Peyer's patch (tissue), 4 donors: ENCODE measurements around the gene PKP1. TPM values are rescaled to one million over a fixed set of nuclear protein-coding genes. Genes with fewer than 3 reads are reported as not detected.

Source experiments
- DNase-seq, 3 donors: peaks; one replicate each; pipeline ENCODE4 v3.0.0-alpha.2; 2017 to 2019
- H3K27ac ChIP-seq, 4 donors: fragments of 200-600 bp; sonication (generic); one replicate each; pipeline ENCODE4 v1.5.1; 2016 to 2019
- H3K27me3 ChIP-seq, 2 donors: fragments of 200-600 bp; sonication (generic); one replicate each; pipeline ENCODE4 v1.5.1; 2019
- H3K36me3 ChIP-seq, 3 donors: fragments of 200-600 bp; sonication (generic); one replicate each; pipeline ENCODE4 v1.5.1; 2016 to 2019
- H3K4me1 ChIP-seq, 4 donors: fragments of 200-600 bp; sonication (generic); one replicate each; pipeline ENCODE4 v1.5.1; 2016 to 2019
- H3K4me3 ChIP-seq, 4 donors: fragments of 200-600 bp; sonication (generic); 1 replicate in 3 of 4; 2 replicates in 1 of 4; pipeline ENCODE4 v1.5.1; 2016 to 2019; ENCODE audit warnings: mild to moderate bottlenecking in 1 of 4
- H3K9me3 ChIP-seq, 4 donors: fragments of 200-600 bp; sonication (generic); one replicate each; pipeline ENCODE4 v1.5.1; 2016 to 2019; ENCODE audit warnings: mild to moderate bottlenecking in 1 of 4
- POLR2A ChIP-seq, 2 donors: fragments of 450-650 bp; IDR thresholded peaks; one replicate each; pipeline ENCODE4 v1.5.1; 2017; ENCODE audit warnings: antibody characterized with exemption in 2 of 2, mild to moderate bottlenecking in 2 of 2, moderate library complexity in 2 of 2
- total RNA-seq, 4 donors: library from RNA; depleted of rRNA; stranded (reverse); fragments of >200 nt; gene quantifications; one replicate each; pipeline ENCODE4 v1.1.0, GENCODE V29; 2016
- TF ChIP-seq, protein P1 (sequence below), 6 experiments: fragments of 450-650 bp in 4 of 6; fragments of 200-600 bp in 2 of 6; sonication (generic) in 1 of 6; IDR thresholded peaks; one replicate each; pipeline ENCODE4 v1.5.1; 2017 to 2019; ENCODE audit warnings: antibody characterized with exemption in 6 of 6, mild to moderate bottlenecking in 3 of 6, moderate library complexity in 1 of 6

Gene PKP1
- total RNA-seq, 4 donors from 2014 or later: 0.54 to 11.6 (median 1.4) TPM

DNA sequence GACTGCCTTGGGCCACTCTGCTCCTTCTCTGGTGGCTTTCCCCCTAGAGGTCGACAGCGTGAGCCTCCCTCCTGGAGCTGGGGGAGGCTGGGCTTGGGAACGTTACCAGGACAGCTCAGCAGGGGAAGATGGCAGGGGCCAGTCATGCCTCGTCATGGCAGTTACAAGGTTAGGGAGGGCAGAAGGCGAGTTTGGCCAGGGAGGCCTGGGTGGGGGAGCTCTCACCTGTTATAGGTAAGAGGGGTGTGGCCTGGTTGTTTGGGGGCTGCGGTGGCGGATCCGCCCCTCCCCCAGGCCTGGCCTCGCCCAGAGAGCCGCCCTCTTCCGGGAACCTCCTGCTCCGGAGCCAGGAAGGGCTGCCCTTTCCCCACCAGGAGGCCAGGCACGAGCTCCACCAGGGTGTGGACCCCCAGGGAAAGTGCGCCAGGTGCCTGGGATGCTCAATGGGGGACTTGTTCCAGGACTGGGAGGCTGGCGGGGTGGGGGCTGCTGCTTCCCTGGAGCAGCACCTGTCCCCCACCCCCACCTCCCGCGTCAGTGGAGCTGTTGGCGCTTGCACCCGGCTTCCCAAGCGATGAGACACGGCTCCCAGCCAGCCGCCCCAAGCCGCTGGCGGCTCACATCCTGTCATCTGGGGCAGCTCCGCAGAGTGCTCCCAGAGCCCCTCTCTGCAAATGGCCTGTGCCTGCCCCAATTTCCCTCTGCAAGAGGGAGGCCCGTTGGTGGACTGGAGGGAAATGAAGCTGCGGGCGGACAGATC is 23.6 kb upstream of the PKP1 start:
- H3K9me3 ChIP-seq: no peaks in the 10 kb centered on the region
- H3K27ac ChIP-seq: peak overlapping the region in 1 of 4 donors; percentile 19
- H3K36me3 ChIP-seq: no peaks in the 10 kb centered on the region
- TF ChIP-seq POLR2A (IDR thresholded peaks at IDR 0.05): no peak
- TF ChIP-seq, protein P1, sequence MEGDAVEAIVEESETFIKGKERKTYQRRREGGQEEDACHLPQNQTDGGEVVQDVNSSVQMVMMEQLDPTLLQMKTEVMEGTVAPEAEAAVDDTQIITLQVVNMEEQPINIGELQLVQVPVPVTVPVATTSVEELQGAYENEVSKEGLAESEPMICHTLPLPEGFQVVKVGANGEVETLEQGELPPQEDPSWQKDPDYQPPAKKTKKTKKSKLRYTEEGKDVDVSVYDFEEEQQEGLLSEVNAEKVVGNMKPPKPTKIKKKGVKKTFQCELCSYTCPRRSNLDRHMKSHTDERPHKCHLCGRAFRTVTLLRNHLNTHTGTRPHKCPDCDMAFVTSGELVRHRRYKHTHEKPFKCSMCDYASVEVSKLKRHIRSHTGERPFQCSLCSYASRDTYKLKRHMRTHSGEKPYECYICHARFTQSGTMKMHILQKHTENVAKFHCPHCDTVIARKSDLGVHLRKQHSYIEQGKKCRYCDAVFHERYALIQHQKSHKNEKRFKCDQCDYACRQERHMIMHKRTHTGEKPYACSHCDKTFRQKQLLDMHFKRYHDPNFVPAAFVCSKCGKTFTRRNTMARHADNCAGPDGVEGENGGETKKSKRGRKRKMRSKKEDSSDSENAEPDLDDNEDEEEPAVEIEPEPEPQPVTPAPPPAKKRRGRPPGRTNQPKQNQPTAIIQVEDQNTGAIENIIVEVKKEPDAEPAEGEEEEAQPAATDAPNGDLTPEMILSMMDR (IDR thresholded peaks at IDR 0.05): peak in 3 of 6 experiments; percentile 36 to 54 (median 38)
- peaks cover 0 to 10% (median 4%) of the 10 kb centered on the region in 4 donors for H3K4me1 ChIP-seq
- peak overlapping the region in 2 of 4 donors; percentile 42 to 43 for H3K4me3 ChIP-seq
- peak in 1 of 3 donors; percentile 70 for DNase-seq
- H3K27me3 ChIP-seq: no peaks in the 10 kb centered on the region

DNA sequence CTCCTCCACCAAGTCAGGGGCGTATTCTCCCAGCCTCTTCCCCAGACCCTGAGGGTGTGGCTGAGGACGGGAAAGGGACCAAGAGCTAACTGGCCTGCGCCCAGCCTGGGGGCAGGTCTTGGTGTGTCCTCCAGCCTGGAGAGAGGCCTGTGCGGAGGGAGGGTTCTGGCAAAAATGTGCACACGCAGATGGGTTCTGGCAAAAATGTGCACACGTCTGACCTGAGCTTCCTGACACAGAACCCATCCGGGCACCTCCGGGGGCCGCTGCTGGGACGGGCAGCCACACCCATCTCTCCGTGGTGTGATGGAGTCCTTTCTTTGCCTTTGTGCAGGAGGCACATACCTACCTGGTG is 23.1 kb upstream of the PKP1 start:
- TF ChIP-seq, protein P1 (IDR thresholded peaks at IDR 0.05): no peak
- no peak for TF ChIP-seq POLR2A (IDR thresholded peaks at IDR 0.05)
- peak overlapping the region in 1 of 4 donors; percentile 19 for H3K27ac ChIP-seq
- no peaks in the 10 kb centered on the region for H3K9me3 ChIP-seq
- no peaks in the 10 kb centered on the region for H3K27me3 ChIP-seq
- H3K4me1 ChIP-seq: peaks cover 0 to 10% (median 4%) of the 10 kb centered on the region in 4 donors
- H3K4me3 ChIP-seq: peak overlapping the region in 2 of 4 donors; percentile 42 to 43
- DNase-seq: no peak
- no peaks in the 10 kb centered on the region for H3K36me3 ChIP-seq

DNA sequence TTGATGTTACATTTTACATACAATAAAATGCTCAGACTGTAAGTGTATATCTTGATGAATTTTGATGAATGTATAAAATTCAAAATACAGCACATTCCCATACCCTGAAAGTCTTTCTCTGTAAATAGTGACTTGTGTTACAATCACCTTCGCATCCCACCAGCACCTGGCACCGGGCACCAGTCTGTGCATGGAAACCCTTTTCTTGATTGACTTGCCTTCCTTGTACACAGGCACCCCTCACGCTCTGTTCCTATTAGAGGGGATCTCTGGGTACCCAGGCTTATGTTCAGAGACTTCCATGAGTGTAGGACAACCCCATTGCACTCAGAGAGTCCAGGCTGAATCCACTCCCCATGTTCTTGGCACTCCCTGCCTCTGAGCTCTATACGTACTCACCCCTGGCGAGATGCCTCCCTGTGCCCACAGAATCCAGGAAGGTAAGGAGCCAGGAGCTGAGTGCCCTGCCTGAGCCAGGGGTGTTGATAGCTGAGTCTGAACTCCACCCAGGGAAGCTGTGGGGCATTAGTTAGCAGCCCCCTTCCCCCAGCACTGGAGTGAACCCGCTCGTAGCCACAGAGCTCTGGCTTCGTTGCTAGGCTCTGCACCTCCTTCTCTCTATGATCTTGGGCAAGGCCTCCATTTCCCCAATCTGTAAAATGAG is 22.5 kb upstream of the PKP1 start:
- H3K4me3 ChIP-seq: no peak overlapping the region
- DNase-seq: peak in 2 of 3 donors; percentile 23 to 26

GRCh38 chr1:201261771-201262547 is 21.3 kb upstream of the PKP1 start:
- H3K4me1 ChIP-seq: peaks cover 0 to 10% (median 4%) of the 10 kb centered on the region in 4 donors
- no peaks in the 10 kb centered on the region for H3K27me3 ChIP-seq
- TF ChIP-seq POLR2A (IDR thresholded peaks at IDR 0.05): no peak
- TF ChIP-seq, protein P1 (IDR thresholded peaks at IDR 0.05): no peak
- no peak overlapping the region for H3K27ac ChIP-seq
- peak in 2 of 3 donors; percentile 29 to 39 for DNase-seq
- H3K36me3 ChIP-seq: no peaks in the 10 kb centered on the region
- H3K9me3 ChIP-seq: no peaks in the 10 kb centered on the region
- H3K4me3 ChIP-seq: no peak overlapping the region

More for the DNA sequence above, 22.5 kb upstream of the PKP1 start:
- Histone ChIP-seq H3K36me3 (no peaks in the 10 kb centered on the region), H3K27ac (no peak overlapping the region), H3K9me3 (no peaks in the 10 kb centered on the region), H3K4me1 (peaks cover 0 to 10% (median 4%) of the 10 kb centered on the region in 4 donors), H3K27me3 (no peaks in the 10 kb centered on the region)
- TF ChIP-seq, protein P1 (IDR thresholded peaks at IDR 0.05): no peak
- no peak for TF ChIP-seq POLR2A (IDR thresholded peaks at IDR 0.05)

- H3K4me1 ChIP-seq: peaks cover 0 to 10% (median 4%) of the 10 kb centered on the region in 4 donors
- DNase-seq: peak in 2 of 3 donors; percentile 19 to 31
- no peak for TF ChIP-seq POLR2A (IDR thresholded peaks at IDR 0.05)
- TF ChIP-seq, protein P1 (IDR thresholded peaks at IDR 0.05): no peak
- no peaks in the 10 kb centered on the region for H3K27me3 ChIP-seq
- H3K27ac ChIP-seq: no peak overlapping the region
- no peaks in the 10 kb centered on the region for H3K36me3 ChIP-seq
- H3K4me3 ChIP-seq: no peak overlapping the region
- H3K9me3 ChIP-seq: no peaks in the 10 kb centered on the region
Observed at GRCh38 chr1:201262963-201263608, 20.2 kb upstream of the PKP1 start.
